Astrocyte of the cerebellum (primary cell): Measurements from ENCODE around the gene CASP5.

Source experiments
- DNase-seq: peaks from one replicate; pipeline ENCODE4 v3.0.0-alpha.2; 2011; ENCODE audit warnings: low read depth
- H3K4me3 ChIP-seq: 2 replicates; pipeline ENCODE4 v1.5.1; 2011; ENCODE audit warnings: mild to moderate bottlenecking, low read depth, low read length, moderate library complexity
- CTCF ChIP-seq: IDR thresholded peaks from 2 replicates; pipeline ENCODE4 v1.5.1; 2012; ENCODE audit warnings: low read length, low read depth, moderate library complexity, mild to moderate bottlenecking; ENCODE audit errors: missing control alignments
- in situ Hi-C: cut with HindIII; loops from 2 replicates; pipeline ENCODE4 v1.10.0; 2017; ENCODE audit warnings: low sequenced_read_pairs

Gene CASP5

GRCh38 chr11:105027678-105028077, 4.7 kb upstream of the CASP5 start:
- DNase-seq: no peak
- in situ Hi-C loops: no loop called here

GRCh38 chr11:105024394-105024793, 1.4 kb upstream of the CASP5 start:
- DNase-seq: no peak
- in situ Hi-C loops: no loop called here

More at GRCh38 chr11:105027678-105028077, 4.7 kb upstream of the CASP5 start:
- TF ChIP-seq CTCF: no peak
- no peak overlapping the region for H3K4me3 ChIP-seq

GRCh38 chr11:105022527-105022926, 441 bp downstream of the CASP5 start:
- no peak for TF ChIP-seq CTCF
- no peak for DNase-seq
- H3K4me3 ChIP-seq: no peak overlapping the region
- in situ Hi-C loops: no loop called here

More at GRCh38 chr11:105024394-105024793, 1.4 kb upstream of the CASP5 start:
- no peak overlapping the region for H3K4me3 ChIP-seq
- no peak for TF ChIP-seq CTCF

GRCh38 chr11:105007463-105007862, 15.5 kb downstream of the CASP5 start:
- no peak for DNase-seq
- no peak for TF ChIP-seq CTCF
- H3K4me3 ChIP-seq: no peak overlapping the region
- in situ Hi-C loops: no loop called here

- in situ Hi-C loops: no loop called here
- DNase-seq: no peak
- TF ChIP-seq CTCF: no peak
- no peak overlapping the region for H3K4me3 ChIP-seq
Measured at GRCh38 chr11:105005451-105005845, 17.5 kb downstream of the CASP5 start.

- TF ChIP-seq CTCF: no peak
- H3K4me3 ChIP-seq: no peak overlapping the region
- in situ Hi-C loops: no loop called here
- DNase-seq: no peak
Measured at GRCh38 chr11:105004021-105004420, 18.9 kb downstream of the CASP5 start.

- in situ Hi-C loops: no loop called here
Measured at GRCh38 chr11:105003151-105003550, 19.8 kb downstream of the CASP5 start.

More at GRCh38 chr11:105003151-105003550, 19.8 kb downstream of the CASP5 start:
- TF ChIP-seq CTCF: no peak
- H3K4me3 ChIP-seq: no peak overlapping the region
- DNase-seq: no peak
